H1 (cell line): ENCODE measurements around the gene ZGLP1. TPM values are rescaled to one million over a fixed set of nuclear protein-coding genes. Genes with fewer than 3 reads are reported as not detected.

ENCODE experiments used
- CTCF ChIA-PET: fragments of 300-600 bp; sonication (Branson Sonifier 250); formaldehyde crosslinking; loops from one replicate; lab custom pipeline; 2021; ENCODE audit not compliant: partially characterized antibody; lab: Charles Lee
- POLR2A ChIA-PET: fragments of 300-600 bp; sonication (Branson Sonifier 250); formaldehyde crosslinking; loops from one replicate; lab custom pipeline; 2021; ENCODE audit warnings: inconsistent platforms; ENCODE audit not compliant: partially characterized antibody; lab: Charles Lee
- DNase-seq, 2 experiments: peaks; one replicate each; pipeline versions ENCODE4 v3.0.0 to v3.0.0-alpha.2; 2010 to 2022; ENCODE audit warnings: low spot score in 2 of 2, low read depth in 1 of 2, mixed read lengths in 1 of 2
- FAIRE-seq: peaks from 2 replicates; lab custom pipeline; 2011; peaks lifted over from hg19 to GRCh38; lab: Jason Lieb, UNC
- H2AFZ ChIP-seq: 2 replicates; pipeline ENCODE4 v1.8.1; 2012; ENCODE audit warnings: low read length, inconsistent platforms
- H2AK5ac ChIP-seq: 2 replicates; pipeline ENCODE4 v1.6.1; 2013; ENCODE audit warnings: low read depth, low read length
- H2BK120ac ChIP-seq: replicated peaks from 2 replicates; pipeline ENCODE3; 2013; ENCODE audit warnings: low read depth, low read length, inconsistent platforms
- H2BK12ac ChIP-seq: 2 replicates; pipeline ENCODE4 v1.6.1; 2013; ENCODE audit warnings: low read depth, low read length
- H2BK15ac ChIP-seq: 2 replicates; pipeline ENCODE4 v1.6.1; 2013; ENCODE audit warnings: low read length
- H2BK20ac ChIP-seq: 2 replicates; pipeline ENCODE4 v1.6.1; 2013; ENCODE audit warnings: low read length
- H2BK5ac ChIP-seq: 2 replicates; pipeline ENCODE4 v1.6.1; 2013; ENCODE audit warnings: low read depth, low read length
- H3K14ac ChIP-seq: 2 replicates; pipeline ENCODE4 v1.6.1; 2013; ENCODE audit warnings: inconsistent platforms; ENCODE audit not compliant: insufficient read length
- H3K18ac ChIP-seq: 2 replicates; pipeline ENCODE4 v1.6.1; 2013; ENCODE audit warnings: low read length; ENCODE audit errors: extremely low read depth
- H3K23ac ChIP-seq: 2 replicates; pipeline ENCODE4 v1.6.1; 2013; ENCODE audit warnings: inconsistent platforms; ENCODE audit not compliant: insufficient read length
- H3K23me2 ChIP-seq: 2 replicates; pipeline ENCODE4 v1.6.1; 2013; ENCODE audit warnings: low read depth, low read length
- H3K27ac ChIP-seq: 2 replicates; pipeline ENCODE4 v1.6.1; 2011; ENCODE audit warnings: low read depth, low read length, inconsistent platforms
- H3K27me3 ChIP-seq, 4 experiments: replicated peaks in 1 of 4; 1 replicate in 1 of 4; 2 replicates in 3 of 4; pipeline versions ENCODE4 v1.6.1 to v1.8.1; 2011 to 2013; ENCODE audit warnings: low read length in 3 of 4, mild to moderate bottlenecking in 3 of 4, inconsistent platforms in 2 of 4, mixed read lengths in 2 of 4, moderate library complexity in 1 of 4; ENCODE audit not compliant: control insufficient read depth in 3 of 4, insufficient read depth in 3 of 4; ENCODE audit errors: extremely low read depth in 1 of 4
- H3K36me3 ChIP-seq, 4 experiments: 2 replicates each; pipeline versions ENCODE4 v1.6.1 to v1.8.1; 2011 to 2013; ENCODE audit warnings: mild to moderate bottlenecking in 4 of 4, low read length in 3 of 4, moderate library complexity in 2 of 4, control low read depth in 1 of 4, inconsistent platforms in 1 of 4; ENCODE audit not compliant: insufficient read depth in 4 of 4, control insufficient read depth in 2 of 4
- H3K4ac ChIP-seq: replicated peaks from 2 replicates; pipeline ENCODE3; 2013; ENCODE audit warnings: low read length, low read depth, mixed read lengths, inconsistent platforms; ENCODE audit not compliant: insufficient read length
- H3K4me1 ChIP-seq, 4 experiments: replicated peaks in 1 of 4; 1 replicate in 1 of 4; 2 replicates in 3 of 4; pipeline versions ENCODE4 v1.6.1 to v1.8.1; 2011 to 2013; ENCODE audit warnings: low read length in 3 of 4, inconsistent platforms in 2 of 4, mixed read lengths in 1 of 4; ENCODE audit not compliant: insufficient read depth in 4 of 4, control insufficient read depth in 3 of 4
- H3K4me2 ChIP-seq, 2 experiments: 2 replicates each; pipeline versions ENCODE4 v1.6.1 to v1.8.1; 2011 to 2013; ENCODE audit warnings: low read depth in 2 of 2, low read length in 2 of 2, control low read depth in 1 of 2, inconsistent platforms in 1 of 2, mild to moderate bottlenecking in 1 of 2; ENCODE audit not compliant: insufficient read depth in 1 of 2
- H3K4me3 ChIP-seq, 4 experiments: fragments of 200-600, 300-600 bp in 1 of 4; sonication (generic), shearing (Covaris generic), sonication (Bioruptor Twin) in 1 of 4; 2 replicates each; pipeline versions ENCODE4 v1.5.1 to v1.8.1; 2011 to 2016; ENCODE audit warnings: low read length in 4 of 4, low read depth in 3 of 4, control low read depth in 2 of 4, inconsistent platforms in 2 of 4, mild to moderate bottlenecking in 2 of 4, mixed read lengths in 1 of 4, moderate library complexity in 1 of 4; ENCODE audit not compliant: insufficient read depth in 2 of 4; ENCODE audit errors: extremely low read depth in 1 of 4
- H3K56ac ChIP-seq: replicated peaks from 2 replicates; pipeline ENCODE3; 2013; ENCODE audit warnings: low read depth, mild to moderate bottlenecking, mixed read lengths, low read length, inconsistent platforms; ENCODE audit not compliant: insufficient read length
- H3K79me1 ChIP-seq: 2 replicates; pipeline ENCODE4 v1.6.1; 2013; ENCODE audit warnings: low read depth, low read length, control low read depth
- H3K79me2 ChIP-seq, 2 experiments: 2 replicates each; pipeline versions ENCODE4 v1.6.1 to v1.8.1; 2012 to 2013; ENCODE audit warnings: low read length in 2 of 2, mild to moderate bottlenecking in 2 of 2, inconsistent platforms in 1 of 2; ENCODE audit not compliant: insufficient read depth in 2 of 2, control insufficient read depth in 1 of 2
- H3K9ac ChIP-seq, 4 experiments: replicated peaks in 1 of 4; 1 replicate in 1 of 4; 2 replicates in 3 of 4; pipeline versions ENCODE4 v1.6.1 to v1.8.1; 2011 to 2013; ENCODE audit warnings: low read depth in 3 of 4, low read length in 3 of 4, control low read depth in 2 of 4, mild to moderate bottlenecking in 2 of 4, moderate library complexity in 2 of 4, inconsistent platforms in 1 of 4; ENCODE audit errors: extremely low read depth in 1 of 4
- H3K9me3 ChIP-seq, 2 experiments: 2 replicates each; pipeline versions ENCODE4 v1.6.1 to v1.8.1; 2012 to 2013; ENCODE audit warnings: mild to moderate bottlenecking in 2 of 2, moderate library complexity in 2 of 2, control low read depth in 1 of 2, inconsistent platforms in 1 of 2, low read depth in 1 of 2, low read length in 1 of 2, mixed read lengths in 1 of 2; ENCODE audit not compliant: insufficient read depth in 2 of 2
- H4K20me1 ChIP-seq, 2 experiments: replicated peaks in 1 of 2; 2 replicates each; pipeline versions ENCODE3 to v1.8.1; 2011 to 2013; ENCODE audit warnings: inconsistent platforms in 2 of 2, low read length in 2 of 2, mild to moderate bottlenecking in 1 of 2; ENCODE audit not compliant: insufficient read depth in 2 of 2, control insufficient read depth in 1 of 2
- H4K5ac ChIP-seq: 2 replicates; pipeline ENCODE4 v1.6.1; 2013; ENCODE audit warnings: low read length, low read depth, mixed read lengths, inconsistent platforms; ENCODE audit not compliant: insufficient read length
- H4K8ac ChIP-seq: 2 replicates; pipeline ENCODE4 v1.8.0; 2013; ENCODE audit warnings: mild to moderate bottlenecking, moderate library complexity, low read length, inconsistent platforms; ENCODE audit not compliant: insufficient read depth; ENCODE audit errors: extremely low read depth
- H4K91ac ChIP-seq: replicated peaks from 2 replicates; pipeline ENCODE3; 2013; ENCODE audit warnings: low read length, mixed read lengths, inconsistent platforms; ENCODE audit not compliant: insufficient read length
- CBX8 ChIP-seq: fragments of 300-800, 300-1000 bp; sonication (generic); IDR thresholded peaks from 2 replicates; pipeline ENCODE4 v1.7.1; 2016; ENCODE audit warnings: low read depth, low read length, borderline replicate concordance
- CEBPB ChIP-seq: IDR thresholded peaks from 2 replicates; pipeline ENCODE4 v1.6.1; 2012; ENCODE audit warnings: low read depth, low read length
- CREB1 ChIP-seq: IDR thresholded peaks from 2 replicates; pipeline ENCODE4 v1.6.1; 2012; ENCODE audit warnings: inconsistent platforms
- EZH2 ChIP-seq: fragments of 200-600 bp; sonication (generic); IDR thresholded peaks from 2 replicates; pipeline ENCODE4 v1.7.1; 2012; ENCODE audit warnings: low read depth, mild to moderate bottlenecking, moderate library complexity, low read length, inconsistent platforms; ENCODE audit not compliant: severe bottlenecking
- HDAC2 ChIP-seq, 2 experiments: fragments of 300-600 bp in 1 of 2; sonication (generic) in 1 of 2; IDR thresholded peaks; 2 replicates each; pipeline ENCODE4 v1.6.1; 2011 to 2012; ENCODE audit warnings: low read depth in 2 of 2, low read length in 2 of 2, mild to moderate bottlenecking in 2 of 2, moderate library complexity in 2 of 2, borderline replicate concordance in 1 of 2, inconsistent platforms in 1 of 2
- KDM4A ChIP-seq: IDR thresholded peaks from one replicate; pipeline ENCODE4 v1.7.1; 2012; ENCODE audit warnings: low read depth, mild to moderate bottlenecking, moderate library complexity, low read length, inconsistent platforms; ENCODE audit not compliant: severe bottlenecking
- RAD21 ChIP-seq, 2 experiments: IDR thresholded peaks in 1 of 2; conservative IDR thresholded peaks in 1 of 2; 2 replicates each; pipeline ENCODE4 v1.6.1; 2011; ENCODE audit warnings: low read depth in 2 of 2, low read length in 2 of 2, improper control_type of control experiment in 1 of 2, inconsistent platforms in 1 of 2, mild to moderate bottlenecking in 1 of 2, moderate library complexity in 1 of 2
- RNF2 ChIP-seq: fragments of 200-900, 300-1000 bp; sonication (generic); IDR thresholded peaks from 2 replicates; pipeline ENCODE4 v1.7.1; 2016; ENCODE audit warnings: borderline replicate concordance, low read depth, mild to moderate bottlenecking, antibody characterized with exemption, low read length; ENCODE audit not compliant: poor library complexity, severe bottlenecking; ENCODE audit errors: missing control alignments
- SIN3A ChIP-seq, 2 experiments: IDR thresholded peaks in 1 of 2; conservative IDR thresholded peaks in 1 of 2; 2 replicates each; pipeline ENCODE4 v1.6.1; 2011 to 2012; ENCODE audit warnings: low read length in 2 of 2, improper control_type of control experiment in 1 of 2, low read depth in 1 of 2, mild to moderate bottlenecking in 1 of 2
- SIRT6 ChIP-seq: IDR thresholded peaks from one replicate; pipeline ENCODE4 v1.7.1; 2012; ENCODE audit warnings: low read length, inconsistent platforms
- SP1 ChIP-seq: IDR thresholded peaks from 2 replicates; pipeline ENCODE4 v1.6.1; 2011; ENCODE audit warnings: low read depth, low read length
- WGBS, 2 experiments: shearing (Covaris generic) in 1 of 2; methylation state at CpG; one replicate each; pipeline versions ENCODE4 v1.1.6 to v1.1.7; 2013 to 2015; ENCODE audit warnings: low lambda C conversion rate in 2 of 2, mixed read lengths in 2 of 2, inconsistent platforms in 1 of 2, low coverage in 1 of 2, missing lambda C conversion rate in 1 of 2; ENCODE audit not compliant: insufficient replicate concordance in 2 of 2, insufficient coverage in 1 of 2, insufficient read length in 1 of 2; ENCODE audit errors: extremely low coverage in 1 of 2, missing lambda C conversion rate in 1 of 2; 5-methylcytosine and 5-hydroxymethylcytosine counted together
- polyA plus RNA-seq, 7 experiments: library from polyadenylated mRNA; depleted of rRNA in 3 of 7; stranded (reverse) in 5 of 7; unstranded in 2 of 7; fragments of >200 nt in 5 of 7; fragments of 200-250 nt in 2 of 7; gene quantifications; 1 replicate in 5 of 7; 2 replicates in 1 of 7; 4 replicates in 1 of 7; pipeline versions ENCODE4 v1.2.1 to v1.2.3, GENCODE V29; 2011 to 2013; ENCODE audit warnings: missing spikeins in 2 of 7, mixed read lengths in 2 of 7
- total RNA-seq: library from RNA; stranded (reverse); fragmentation: NEBNext Ultra II Directional; extraction: Animal tissue kit (Norgen Biotek cat#: 25700); gene quantifications from 2 replicates; pipeline ENCODE4 v1.2.1, GENCODE V29; 2021

The ZGLP1 gene
- total and polyA plus RNA-seq, 2 of the 8 experiments (the other 6 are each of a cell fraction or from before 2014, with no cell fraction given) = 4.2 to 5.1 TPM

- CTCF ChIA-PET = interaction anchor here (1.4 to 11.6 kb wide), 10 partner anchors 8 to 126 kb away, joined by 3 to 94 read pairs (median 6); partner anchors contain the start of genes ICAM1 and ZGLP1
- Histone ChIP-seq H3K36me3 (no peaks in the 10 kb centered on the region), H3K9me3 (no peaks in the 10 kb centered on the region), H2BK120ac (no peak overlapping the region), H2AK5ac (no peak overlapping the region), H3K27ac (no peak overlapping the region), H3K14ac (no peak overlapping the region), H3K4me2 (peak overlapping the region; percentile 81 to 100), H2BK20ac (no peak overlapping the region), H2AFZ (no peak overlapping the region), H4K20me1 (peaks cover 0 to 26% of the 10 kb centered on the region in 2 experiments), H3K23ac (no peak overlapping the region), H2BK15ac (no peak overlapping the region; the same call in 1 of the 2 replicates), H3K23me2 (peaks cover 31% of the 10 kb centered on the region; the same call in 1 of the 2 replicates), H3K56ac (no peak overlapping the region), H3K4ac (no peak overlapping the region), H3K79me1 (no peaks in the 10 kb centered on the region), H3K4me1 (peaks cover 0 to 43% (median 22%) of the 10 kb centered on the region in 4 experiments; a peak in 6 of 7 replicates), H3K79me2 (no peaks in the 10 kb centered on the region), H3K9ac (peak overlapping the region in 1 of 4 experiments; percentile 28; a peak in 1 of 7 replicates), H4K91ac (no peak overlapping the region), H4K5ac (no peak overlapping the region), H2BK5ac (0 out of 2 replicates have a peak overlapping the region, but pooled peaks have one; percentile 12), H3K4me3 (peak overlapping the region; percentile 38 to 67 (median 60); a peak in 7 of 8 replicates), H4K8ac (no peak overlapping the region), H2BK12ac (peak overlapping the region; percentile 72), H3K27me3 (peaks cover 56 to 85% (median 75%) of the 10 kb centered on the region in 4 experiments), H3K18ac (no peak overlapping the region; the same call in 1 of the 2 replicates)
- peak in 1 of 2 experiments; percentile 81 for DNase-seq
- POLR2A ChIA-PET = interaction anchor here (0.6 to 3.4 kb wide), 8 partner anchors 8 to 52 kb away, joined by 3 to 15 read pairs (median 4); partner anchors contain the start of genes FDX2, ICAM1, MRPL4 and RAVER1
- no peak for FAIRE-seq
- WGBS, 2 experiments = 4% methylated on average over 30 of the region's 30 CpGs; no CpG with 5 or more reads in 1 of the 2 experiments
- TF ChIP-seq EZH2 (peak; percentile 65), CREB1 (peak; percentile 17; the same call in 1 of the 2 replicates), RNF2 (peak; percentile 14), CBX8 (no peak), RAD21 (IDR thresholded peaks at IDR 0.05 in 1 of 2, conservative IDR thresholded peaks at IDR 0.05 in 1 of 2; ENCODE audit: low read depth in 2 of 2, low read length in 2 of 2) (no peak), SIRT6 (no peak), CEBPB (no peak), KDM4A (peak; percentile 45), SIN3A (conservative IDR thresholded peaks at IDR 0.05 in 1 of 2, IDR thresholded peaks at IDR 0.05 in 1 of 2; ENCODE audit: low read depth in 1 of 2, low read length in 2 of 2) (0 out of 4 replicates have a peak, but pooled peaks of 1 of the 2 experiments have one; percentile 19), HDAC2 (IDR thresholded peaks at IDR 0.05; ENCODE audit: borderline replicate concordance in 1 of 2, low read depth in 2 of 2, low read length in 2 of 2) (no peak), SP1 (0 out of 2 replicates have a peak, but pooled peaks have one; percentile 26)
Observed at GRCh38 chr19:10290357-10290875, 19.2 kb downstream of the ZGLP1 start.
